ENCODE results near the gene GOLGA2.

GRCh38 chr9:128216781-128217553 lies 58.8 kb downstream of the GOLGA2 start:
- TF ChIP-seq, protein P1, sequence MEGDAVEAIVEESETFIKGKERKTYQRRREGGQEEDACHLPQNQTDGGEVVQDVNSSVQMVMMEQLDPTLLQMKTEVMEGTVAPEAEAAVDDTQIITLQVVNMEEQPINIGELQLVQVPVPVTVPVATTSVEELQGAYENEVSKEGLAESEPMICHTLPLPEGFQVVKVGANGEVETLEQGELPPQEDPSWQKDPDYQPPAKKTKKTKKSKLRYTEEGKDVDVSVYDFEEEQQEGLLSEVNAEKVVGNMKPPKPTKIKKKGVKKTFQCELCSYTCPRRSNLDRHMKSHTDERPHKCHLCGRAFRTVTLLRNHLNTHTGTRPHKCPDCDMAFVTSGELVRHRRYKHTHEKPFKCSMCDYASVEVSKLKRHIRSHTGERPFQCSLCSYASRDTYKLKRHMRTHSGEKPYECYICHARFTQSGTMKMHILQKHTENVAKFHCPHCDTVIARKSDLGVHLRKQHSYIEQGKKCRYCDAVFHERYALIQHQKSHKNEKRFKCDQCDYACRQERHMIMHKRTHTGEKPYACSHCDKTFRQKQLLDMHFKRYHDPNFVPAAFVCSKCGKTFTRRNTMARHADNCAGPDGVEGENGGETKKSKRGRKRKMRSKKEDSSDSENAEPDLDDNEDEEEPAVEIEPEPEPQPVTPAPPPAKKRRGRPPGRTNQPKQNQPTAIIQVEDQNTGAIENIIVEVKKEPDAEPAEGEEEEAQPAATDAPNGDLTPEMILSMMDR (IDR thresholded peaks at IDR 0.05), result no peak
- TF ChIP-seq POLR2A (IDR thresholded peaks at IDR 0.05) (no peak), POLR2AphosphoS5 (IDR thresholded peaks at IDR 0.05) (no peak), EP300 (IDR thresholded peaks at IDR 0.05) (no peak)

All from gastroesophageal sphincter (tissue), 3 donors.